Astrocyte of the spinal cord (primary cell): Measurements from ENCODE around the gene GFY.

ENCODE experiments used
- DNase-seq: peaks from one replicate; pipeline ENCODE4 v3.0.0; 2011; ENCODE audit warnings: low read depth, low spot score
- H3K4me3 ChIP-seq: 2 replicates; pipeline ENCODE4 v1.5.1; 2011; ENCODE audit warnings: low read depth, mild to moderate bottlenecking, low read length, moderate library complexity
- in situ Hi-C: cut with HindIII; loops from 2 replicates; pipeline ENCODE4 v1.10.0; 2017; ENCODE audit warnings: low sequenced_read_pairs
- TF ChIP-seq, protein P1 (sequence below): IDR thresholded peaks from 2 replicates; pipeline ENCODE4 v1.5.1; 2012; ENCODE audit warnings: low read depth, mild to moderate bottlenecking, low read length, inconsistent platforms

Gene GFY

GRCh38 chr19:49427855-49428546 is 2.8 kb downstream of the GFY start:
- no peak for DNase-seq
- H3K4me3 ChIP-seq = no peak overlapping the region
- TF ChIP-seq, protein P1, sequence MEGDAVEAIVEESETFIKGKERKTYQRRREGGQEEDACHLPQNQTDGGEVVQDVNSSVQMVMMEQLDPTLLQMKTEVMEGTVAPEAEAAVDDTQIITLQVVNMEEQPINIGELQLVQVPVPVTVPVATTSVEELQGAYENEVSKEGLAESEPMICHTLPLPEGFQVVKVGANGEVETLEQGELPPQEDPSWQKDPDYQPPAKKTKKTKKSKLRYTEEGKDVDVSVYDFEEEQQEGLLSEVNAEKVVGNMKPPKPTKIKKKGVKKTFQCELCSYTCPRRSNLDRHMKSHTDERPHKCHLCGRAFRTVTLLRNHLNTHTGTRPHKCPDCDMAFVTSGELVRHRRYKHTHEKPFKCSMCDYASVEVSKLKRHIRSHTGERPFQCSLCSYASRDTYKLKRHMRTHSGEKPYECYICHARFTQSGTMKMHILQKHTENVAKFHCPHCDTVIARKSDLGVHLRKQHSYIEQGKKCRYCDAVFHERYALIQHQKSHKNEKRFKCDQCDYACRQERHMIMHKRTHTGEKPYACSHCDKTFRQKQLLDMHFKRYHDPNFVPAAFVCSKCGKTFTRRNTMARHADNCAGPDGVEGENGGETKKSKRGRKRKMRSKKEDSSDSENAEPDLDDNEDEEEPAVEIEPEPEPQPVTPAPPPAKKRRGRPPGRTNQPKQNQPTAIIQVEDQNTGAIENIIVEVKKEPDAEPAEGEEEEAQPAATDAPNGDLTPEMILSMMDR = no peak
- in situ Hi-C loops = no loop called here

GRCh38 chr19:49428547-49429451 is 3.6 kb downstream of the GFY start:
- TF ChIP-seq, protein P1 = no peak
- no peak for DNase-seq
- in situ Hi-C loops = no loop called here
- H3K4me3 ChIP-seq = no peak overlapping the region

GRCh38 chr19:49430172-49430677 is 5.0 kb downstream of the GFY start:
- no peak for DNase-seq
- H3K4me3 ChIP-seq = no peak overlapping the region
- TF ChIP-seq, protein P1 = no peak
- in situ Hi-C loops = no loop called here

- H3K4me3 ChIP-seq = no peak overlapping the region
- TF ChIP-seq, protein P1 = peak; percentile 34
- no peak for DNase-seq
- in situ Hi-C loops = no loop called here
Observed at GRCh38 chr19:49430678-49431329, 5.6 kb downstream of the GFY start.

- in situ Hi-C loops = no loop called here
- no peak overlapping the region for H3K4me3 ChIP-seq
- no peak for DNase-seq
- TF ChIP-seq, protein P1 = no peak
Observed at GRCh38 chr19:49431330-49431749, 6.2 kb downstream of the GFY start.

- in situ Hi-C loops = no loop called here
- H3K4me3 ChIP-seq = no peak overlapping the region
- TF ChIP-seq, protein P1 = no peak
- no peak for DNase-seq
Observed at GRCh38 chr19:49432141-49433073, 7.2 kb downstream of the GFY start.
